Small intestine (tissue), 7 donors: ENCODE results near the gene ZNF518A. TPM values are rescaled to one million over a fixed set of nuclear protein-coding genes. Genes with fewer than 3 reads are reported as not detected.
"Not testable (repeated sequence)": the region's sequence is repeated elsewhere in the genome, so short reads cannot be mapped to it uniquely, and the experiment has no call there.

ENCODE experiments used
- DNase-seq, 2 donors: peaks; one replicate each; pipeline versions ENCODE4 v3.0.0 to v3.0.0-alpha.2; 2013
- FAIRE-seq: peaks from 2 replicates; lab custom pipeline; 2012; peaks lifted over from hg19 to GRCh38; lab: Jason Lieb, UNC
- H3K27ac ChIP-seq, 3 donors: one replicate each; pipeline ENCODE4 v1.5.1; 2013; ENCODE audit warnings: low read length in 2 of 3, mild to moderate bottlenecking in 2 of 3, control low read depth in 1 of 3, inconsistent platforms in 1 of 3, low read depth in 1 of 3, moderate library complexity in 1 of 3
- H3K27me3 ChIP-seq, 3 donors: one replicate each; pipeline ENCODE4 v1.6.1; 2013; ENCODE audit warnings: low read length in 3 of 3, inconsistent platforms in 1 of 3; ENCODE audit not compliant: control insufficient read depth in 3 of 3, insufficient read depth in 3 of 3
- H3K36me3 ChIP-seq, 3 donors: one replicate each; pipeline ENCODE4 v1.6.1; 2013; ENCODE audit warnings: low read length in 3 of 3, inconsistent platforms in 1 of 3, low read depth in 1 of 3, mild to moderate bottlenecking in 1 of 3, moderate library complexity in 1 of 3; ENCODE audit not compliant: control insufficient read depth in 3 of 3, insufficient read depth in 2 of 3
- H3K4me1 ChIP-seq, 3 donors: one replicate each; pipeline ENCODE4 v1.6.1; 2013; ENCODE audit warnings: low read length in 2 of 3, inconsistent platforms in 1 of 3, low read depth in 1 of 3, mild to moderate bottlenecking in 1 of 3, moderate library complexity in 1 of 3; ENCODE audit not compliant: control insufficient read depth in 3 of 3, insufficient read depth in 2 of 3
- H3K4me3 ChIP-seq, 3 donors: one replicate each; pipeline ENCODE4 v1.5.1; 2013; ENCODE audit warnings: low read length in 3 of 3, control low read depth in 1 of 3, inconsistent platforms in 1 of 3, low read depth in 1 of 3, mild to moderate bottlenecking in 1 of 3, moderate library complexity in 1 of 3
- H3K9me3 ChIP-seq, 2 donors: one replicate each; pipeline ENCODE4 v1.6.1; 2013; ENCODE audit warnings: low read depth in 1 of 2, low read length in 1 of 2; ENCODE audit not compliant: control insufficient read depth in 2 of 2, insufficient read depth in 1 of 2
- WGBS, 3 donors: extraction: QIAGEN DNeasy Blood & Tissue Kit; methylation state at CpG; one replicate each; pipeline ENCODE4 v1.1.7; 2013; 5-methylcytosine and 5-hydroxymethylcytosine counted together
- polyA plus RNA-seq, 4 donors: library from polyadenylated mRNA; stranded (reverse) in 3 of 4; unstranded in 1 of 4; fragments of 200-250 nt in 3 of 4; fragments of 120-200 nt in 1 of 4; gene quantifications; one replicate each; pipeline versions ENCODE4 v1.2.1 to v1.2.3, GENCODE V29; 2013
- donor health status: healthy with polysubstance abuse.
- donor health status: control.
- donor health status: control.
- donor health status: Bipolar disorder and iron deficiency.
- donor health status: healthy.

The ZNF518A gene
- polyA plus RNA-seq, 4 donors, result 4.1 to 34.7 (median 6.9) TPM

- not testable (repeated sequence) for FAIRE-seq, H3K27ac ChIP-seq, H3K27me3 ChIP-seq, DNase-seq, H3K4me1 ChIP-seq, H3K4me3 ChIP-seq
- peaks cover 0 to 25% of the 10 kb centered on the region in 2 donors for H3K9me3 ChIP-seq
- peaks cover 0 to 11% (median 0%) of the 10 kb centered on the region in 3 donors for H3K36me3 ChIP-seq
- 72 to 93% (median 84%) methylated on average over 1 of the region's 1 CpG for WGBS, 3 donors
Observed at GRCh38 chr10:96189505-96189904, 59.4 kb downstream of the ZNF518A start.

GRCh38 chr10:96201525-96201924 lies 71.4 kb downstream of the ZNF518A start:
- H3K4me1 ChIP-seq, result no peaks in the 10 kb centered on the region
- no peak overlapping the region for H3K27ac ChIP-seq
- peaks cover 6 to 28% (median 19%) of the 10 kb centered on the region in 3 donors for H3K36me3 ChIP-seq
- no peak overlapping the region for H3K4me3 ChIP-seq
- FAIRE-seq, result no peak
- 40 to 88% (median 41%) methylated on average over 1 of the region's 1 CpG for WGBS, 3 donors
- no peaks in the 10 kb centered on the region for H3K27me3 ChIP-seq
- no peak for DNase-seq
- no peaks in the 10 kb centered on the region for H3K9me3 ChIP-seq

GRCh38 chr10:96205580-96205979 lies 75.5 kb downstream of the ZNF518A start:
- no peaks in the 10 kb centered on the region for H3K27me3 ChIP-seq

GRCh38 chr10:96208271-96208670 lies 78.2 kb downstream of the ZNF518A start:
- Histone ChIP-seq H3K27ac (no peak overlapping the region), H3K9me3 (no peaks in the 10 kb centered on the region), H3K4me3 (no peak overlapping the region), H3K36me3 (peaks cover 6 to 37% (median 13%) of the 10 kb centered on the region in 3 donors), H3K4me1 (no peaks in the 10 kb centered on the region), H3K27me3 (no peaks in the 10 kb centered on the region)
- DNase-seq, result no peak
- WGBS, 3 donors, result 74 to 86% (median 84%) methylated on average over 2 of the region's 2 CpGs
- FAIRE-seq, result no peak

More at GRCh38 chr10:96205580-96205979, 75.5 kb downstream of the ZNF518A start:
- DNase-seq (no peak), FAIRE-seq (no peak)
- Histone ChIP-seq H3K36me3 (peaks cover 6 to 35% (median 22%) of the 10 kb centered on the region in 3 donors), H3K4me3 (no peak overlapping the region), H3K4me1 (no peaks in the 10 kb centered on the region), H3K27ac (no peak overlapping the region), H3K9me3 (no peaks in the 10 kb centered on the region)
- 93 to 100% (median 97%) methylated on average over 1 of the region's 1 CpG for WGBS, 3 donors

GRCh38 chr10:96208946-96209345 lies 78.8 kb downstream of the ZNF518A start:
- FAIRE-seq, result no peak
- WGBS, 3 donors, result 66 to 81% (median 67%) methylated on average over 5 of the region's 5 CpGs
- Histone ChIP-seq H3K4me3 (no peak overlapping the region), H3K27me3 (no peaks in the 10 kb centered on the region), H3K27ac (no peak overlapping the region), H3K4me1 (no peaks in the 10 kb centered on the region), H3K36me3 (peaks cover 6 to 39% (median 17%) of the 10 kb centered on the region in 3 donors), H3K9me3 (no peaks in the 10 kb centered on the region)
- peak in 1 of 2 donors; percentile 21 for DNase-seq

GRCh38 chr10:96211764-96212163 lies 81.7 kb downstream of the ZNF518A start:
- peaks cover 2 to 46% (median 10%) of the 10 kb centered on the region in 3 donors for H3K36me3 ChIP-seq
- no peak for FAIRE-seq

GRCh38 chr10:96212911-96213310 lies 82.8 kb downstream of the ZNF518A start:
- H3K27me3 ChIP-seq, result no peaks in the 10 kb centered on the region
- no peak overlapping the region for H3K4me3 ChIP-seq
- H3K4me1 ChIP-seq, result no peaks in the 10 kb centered on the region
- H3K27ac ChIP-seq, result no peak overlapping the region
- DNase-seq (no peak), FAIRE-seq (no peak)
- no peaks in the 10 kb centered on the region for H3K9me3 ChIP-seq
- 88 to 100% (median 96%) methylated on average over 1 of the region's 1 CpG for WGBS, 3 donors
- H3K36me3 ChIP-seq, result peaks cover 2 to 40% (median 9%) of the 10 kb centered on the region in 3 donors

More at GRCh38 chr10:96211764-96212163, 81.7 kb downstream of the ZNF518A start:
- Histone ChIP-seq H3K9me3 (no peaks in the 10 kb centered on the region), H3K27ac (no peak overlapping the region), H3K4me1 (no peaks in the 10 kb centered on the region), H3K4me3 (no peak overlapping the region), H3K27me3 (no peaks in the 10 kb centered on the region)
- DNase-seq, result no peak
